ENCODE measurements around the gene MTCH1.

- TF ChIP-seq RAD21 (IDR thresholded peaks at IDR 0.05; ENCODE audit: low read depth) (no peak), EP300 (IDR thresholded peaks at IDR 0.05; ENCODE audit: borderline replicate concordance) (no peak), YY1 (IDR thresholded peaks at IDR 0.05; ENCODE audit: low read depth) (no peak), CEBPB (IDR thresholded peaks at IDR 0.05) (no peak), REST (IDR thresholded peaks at IDR 0.05; ENCODE audit: low read depth) (no peak), USF1 (IDR thresholded peaks at IDR 0.05) (no peak), TEAD4 (IDR thresholded peaks at IDR 0.05) (no peak), TAF1 (IDR thresholded peaks at IDR 0.05; ENCODE audit: low read depth) (no peak), EGR1 (IDR thresholded peaks at IDR 0.05) (no peak), TCF12 (IDR thresholded peaks at IDR 0.05; ENCODE audit: low read depth) (no peak), NFIC (IDR thresholded peaks at IDR 0.05) (no peak), FOXM1 (IDR thresholded peaks at IDR 0.05; ENCODE audit: borderline replicate concordance, low read depth) (no peak), CREB1 (IDR thresholded peaks at IDR 0.05; ENCODE audit: low read depth) (no peak), MAX (IDR thresholded peaks at IDR 0.05) (no peak)
Measured at GRCh38 chr6:36985417-36985807, 584 bp downstream of the MTCH1 start.
